K562 (cell line): ENCODE data around the gene ARID3A. TPM values are rescaled to one million over a fixed set of nuclear protein-coding genes. Genes with fewer than 3 reads are reported as not detected.

Source experiments
- ATF6 ChIP-seq: sonication (generic); formaldehyde crosslinking; IDR thresholded peaks from 2 replicates; pipeline ENCODE4 v1.4.0; 2020; ENCODE audit warnings: mild to moderate bottlenecking, missing genetic modification reagents
- CBX1 ChIP-seq: sonication (generic); IDR thresholded peaks from 2 replicates; pipeline ENCODE4 v1.6.1; 2016; ENCODE audit warnings: antibody characterized with exemption, low read depth, mild to moderate bottlenecking
- E2F6 ChIP-seq, 2 experiments: IDR thresholded peaks; 2 replicates each; pipeline ENCODE4 v1.6.1; 2011; ENCODE audit warnings: borderline replicate concordance in 1 of 2, control low read depth in 1 of 2, low read depth in 1 of 2, low read length in 1 of 2, mild to moderate bottlenecking in 1 of 2, mixed read lengths in 1 of 2, moderate library complexity in 1 of 2; ENCODE audit not compliant: insufficient read depth in 1 of 2, insufficient read length in 1 of 2, poor library complexity in 1 of 2, severe bottlenecking in 1 of 2; ENCODE audit errors: extremely low read depth in 1 of 2
- HMG20B ChIP-seq: fragments of 250-450 bp; sonication (Bioruptor Pico); IDR thresholded peaks from 2 replicates; pipeline ENCODE4 v1.5.0; 2021; ENCODE audit warnings: mild to moderate bottlenecking
- NFE2L1 ChIP-seq: fragments of 450-650 bp; IDR thresholded peaks from 2 replicates; pipeline ENCODE4 v1.6.1; 2016; ENCODE audit warnings: missing genetic modification characterization, low read depth, mild to moderate bottlenecking, missing compliant biosample characterization, moderate library complexity, borderline replicate concordance
- NR0B1 ChIP-seq: fragments of 450-650 bp; IDR thresholded peaks from one replicate; pipeline ENCODE4 v1.6.1; 2018; ENCODE audit warnings: mild to moderate bottlenecking, moderate library complexity; ENCODE audit not compliant: partially characterized antibody
- RB1 ChIP-seq: fragments of 450-650 bp; IDR thresholded peaks from 2 replicates; pipeline ENCODE4 v1.6.1; 2017; ENCODE audit warnings: low read depth, mild to moderate bottlenecking
- RBM22 ChIP-seq: fragments of 200-400 bp; formaldehyde crosslinking; IDR thresholded peaks from 2 replicates; pipeline ENCODE4 v1.6.1; 2018; ENCODE audit warnings: low read length, low read depth; ENCODE audit not compliant: poor library complexity, severe bottlenecking
- STAT6 ChIP-seq: sonication (generic); formaldehyde crosslinking; IDR thresholded peaks from 2 replicates; pipeline ENCODE4 v1.8.1; 2023; ENCODE audit warnings: mild to moderate bottlenecking, missing genetic modification reagents
- U2AF1 ChIP-seq: fragments of 200-400 bp; formaldehyde crosslinking; optimal IDR thresholded peaks from 2 replicates; pipeline ENCODE3; 2017; ENCODE audit warnings: mild to moderate bottlenecking, low read depth, low read length, moderate library complexity
- XRCC4 ChIP-seq: IDR thresholded peaks from one replicate; pipeline ENCODE4 v1.6.1; 2011; ENCODE audit not compliant: insufficient read depth, insufficient read length; ENCODE audit errors: extremely low read depth
- ZNF12 ChIP-seq: sonication (generic); formaldehyde crosslinking; IDR thresholded peaks from 2 replicates; pipeline ENCODE4 v1.4.0; 2020; ENCODE audit warnings: mild to moderate bottlenecking, missing genetic modification reagents
- ZNF217 ChIP-seq: sonication (generic); formaldehyde crosslinking; IDR thresholded peaks from 2 replicates; pipeline ENCODE4 v1.8.0; 2022; ENCODE audit warnings: mild to moderate bottlenecking, missing genetic modification reagents
- ZNF408 ChIP-seq: fragments of 250-450 bp; sonication (Bioruptor Pico); IDR thresholded peaks from 2 replicates; pipeline ENCODE4 v1.4.0; 2020; ENCODE audit warnings: low read depth, mild to moderate bottlenecking, moderate library complexity
- ZNF586 ChIP-seq: fragments of 450-650 bp; formaldehyde crosslinking; conservative IDR thresholded peaks from 2 replicates; pipeline ENCODE4 v1.4.0; 2020; ENCODE audit warnings: mild to moderate bottlenecking, moderate library complexity
- ZNF644 ChIP-seq: fragments of 200-800 bp; sonication (Bioruptor generic); IDR thresholded peaks from 2 replicates; pipeline ENCODE4 v1.6.1; 2016; ENCODE audit warnings: low read depth, missing genetic modification characterization, missing compliant biosample characterization
- polyA plus RNA-seq, 8 experiments: library from polyadenylated mRNA; depleted of rRNA in 4 of 8; stranded (reverse) in 5 of 8; unstranded in 3 of 8; fragments of >200 nt; fragmentation: Nextera tagmentation in 2 of 8; fragmentation: Illumina TruSeq in 1 of 8; extraction: Ambion mirVana in 2 of 8; extraction: Trizol in 1 of 8; gene quantifications; 2 replicates each; pipeline versions ENCODE4 v1.2.1 to v1.2.3, GENCODE V29; 2011 to 2014; ENCODE audit warnings: inconsistent platforms in 1 of 8, missing spikeins in 1 of 8
- total RNA-seq, 7 experiments: library from RNA; depleted of rRNA in 6 of 7; stranded (reverse); fragments of >200 nt in 6 of 7; fragmentation: Illumina TruSeq in 2 of 7; extraction: Trizol in 2 of 7; gene quantifications; 2 replicates each; pipeline versions ENCODE4 v1.2.1 to v1.2.3, GENCODE V29; 2011 to 2021; ENCODE audit warnings: low replicate concordance in 1 of 7
- TF ChIP-seq, protein P1 (sequence below): fragments of 450-650 bp; IDR thresholded peaks from 2 replicates; pipeline ENCODE4 v1.6.1; 2016; ENCODE audit warnings: missing biosample characterization, missing genetic modification characterization
- TF ChIP-seq, protein P2 (sequence below): fragments of 250-450 bp; sonication (Bioruptor Pico); IDR thresholded peaks from 2 replicates; pipeline ENCODE4 v1.6.1; 2021; ENCODE audit warnings: mild to moderate bottlenecking

The ARID3A gene
- total and polyA plus RNA-seq, 9 of the 15 experiments (the other 6 are each of a cell fraction or from before 2014, with no cell fraction given): 1.4 to 118 (median 31.2) TPM

GRCh38 chr19:1020868-1021425, 95.1 kb downstream of the ARID3A start, which contains the start of gene TMEM259 (continued):
- no peak for TF ChIP-seq ZNF586 (CRISPR knock-in tag)
- 0 out of 2 replicates have a peak, but pooled peaks have one; percentile 72 for TF ChIP-seq STAT6 (CRISPR knock-in tag)
- TF ChIP-seq U2AF1: peak; percentile 62
- no peak for TF ChIP-seq RBM22
- TF ChIP-seq RB1: peak; percentile 85
- TF ChIP-seq CBX1: no peak
- no peak for TF ChIP-seq ZNF644
- TF ChIP-seq ZNF12 (CRISPR knock-in tag): no peak
- no peak for TF ChIP-seq NFE2L1 (tag)
- TF ChIP-seq, protein P1, sequence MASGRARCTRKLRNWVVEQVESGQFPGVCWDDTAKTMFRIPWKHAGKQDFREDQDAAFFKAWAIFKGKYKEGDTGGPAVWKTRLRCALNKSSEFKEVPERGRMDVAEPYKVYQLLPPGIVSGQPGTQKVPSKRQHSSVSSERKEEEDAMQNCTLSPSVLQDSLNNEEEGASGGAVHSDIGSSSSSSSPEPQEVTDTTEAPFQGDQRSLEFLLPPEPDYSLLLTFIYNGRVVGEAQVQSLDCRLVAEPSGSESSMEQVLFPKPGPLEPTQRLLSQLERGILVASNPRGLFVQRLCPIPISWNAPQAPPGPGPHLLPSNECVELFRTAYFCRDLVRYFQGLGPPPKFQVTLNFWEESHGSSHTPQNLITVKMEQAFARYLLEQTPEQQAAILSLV (tag): no peak
- no peak for TF ChIP-seq XRCC4
- TF ChIP-seq ZNF408 (CRISPR knock-in tag): no peak
- TF ChIP-seq, protein P2, sequence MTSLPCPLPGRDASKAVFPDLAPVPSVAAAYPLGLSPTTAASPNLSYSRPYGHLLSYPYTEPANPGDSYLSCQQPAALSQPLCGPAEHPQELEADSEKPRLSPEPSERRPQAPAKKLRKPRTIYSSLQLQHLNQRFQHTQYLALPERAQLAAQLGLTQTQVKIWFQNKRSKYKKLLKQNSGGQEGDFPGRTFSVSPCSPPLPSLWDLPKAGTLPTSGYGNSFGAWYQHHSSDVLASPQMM (CRISPR knock-in tag): no peak
- peak; percentile 39 to 80 for TF ChIP-seq E2F6 (IDR thresholded peaks at IDR 0.05; ENCODE audit: borderline replicate concordance in 1 of 2, extremely low read depth in 1 of 2, insufficient read depth in 1 of 2, insufficient read length in 1 of 2, low read depth in 1 of 2, low read length in 1 of 2, poor library complexity in 1 of 2, severe bottlenecking in 1 of 2)
- no peak for TF ChIP-seq HMG20B (CRISPR knock-in tag)
- no peak for TF ChIP-seq NR0B1
- TF ChIP-seq ATF6 (CRISPR knock-in tag): 0 out of 2 replicates have a peak, but pooled peaks have one; percentile 17
- no peak for TF ChIP-seq ZNF217 (CRISPR knock-in tag)
